Measurements from ENCODE around the gene CYCS.

Gene CYCS

DNA sequence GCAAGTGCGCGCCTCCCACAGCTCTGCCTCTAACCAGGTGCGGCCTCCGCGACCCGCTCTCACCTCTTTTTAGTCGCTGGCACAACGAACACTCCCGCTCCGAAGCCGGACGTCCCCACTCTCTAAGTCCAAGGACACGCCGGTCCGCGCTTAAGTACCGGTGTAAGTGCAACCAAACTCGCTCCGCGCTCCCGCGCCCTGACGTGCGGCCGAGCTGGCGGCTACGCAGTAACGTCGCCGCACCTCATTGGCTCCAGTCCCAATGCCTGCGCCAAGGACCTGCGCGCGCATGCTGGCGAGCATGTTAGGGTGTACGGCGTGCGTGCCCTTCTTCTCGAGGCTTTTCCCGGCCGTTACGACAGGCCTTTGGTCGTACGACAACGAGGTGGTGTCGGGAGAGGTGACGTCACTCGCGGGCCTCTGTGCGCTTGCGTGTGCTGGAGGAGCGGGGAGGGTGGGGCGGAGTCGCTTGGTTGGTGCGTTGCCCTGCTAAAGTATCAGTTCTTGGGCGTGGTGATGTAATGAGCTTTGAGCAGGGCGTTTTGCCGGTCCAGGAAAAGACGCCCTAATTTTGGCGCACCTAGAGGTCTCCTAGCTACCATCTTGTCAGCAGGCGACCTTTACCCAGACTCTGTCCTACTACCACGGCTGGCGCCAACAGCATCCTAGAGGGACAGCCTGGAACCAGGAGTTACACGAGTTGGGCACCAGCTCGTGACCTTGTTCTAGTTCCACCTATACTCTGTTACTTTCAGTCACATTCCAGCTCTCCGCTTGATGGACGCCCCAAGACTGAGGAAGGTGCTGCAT is at the start of gene CYCS:
Gene CYCS (minus strand): TSS at position 124 of the 810 bp plus-strand sequence. CDS start 1,141 bp downstream, outside the sequence.
- TF ChIP-seq, protein P1, sequence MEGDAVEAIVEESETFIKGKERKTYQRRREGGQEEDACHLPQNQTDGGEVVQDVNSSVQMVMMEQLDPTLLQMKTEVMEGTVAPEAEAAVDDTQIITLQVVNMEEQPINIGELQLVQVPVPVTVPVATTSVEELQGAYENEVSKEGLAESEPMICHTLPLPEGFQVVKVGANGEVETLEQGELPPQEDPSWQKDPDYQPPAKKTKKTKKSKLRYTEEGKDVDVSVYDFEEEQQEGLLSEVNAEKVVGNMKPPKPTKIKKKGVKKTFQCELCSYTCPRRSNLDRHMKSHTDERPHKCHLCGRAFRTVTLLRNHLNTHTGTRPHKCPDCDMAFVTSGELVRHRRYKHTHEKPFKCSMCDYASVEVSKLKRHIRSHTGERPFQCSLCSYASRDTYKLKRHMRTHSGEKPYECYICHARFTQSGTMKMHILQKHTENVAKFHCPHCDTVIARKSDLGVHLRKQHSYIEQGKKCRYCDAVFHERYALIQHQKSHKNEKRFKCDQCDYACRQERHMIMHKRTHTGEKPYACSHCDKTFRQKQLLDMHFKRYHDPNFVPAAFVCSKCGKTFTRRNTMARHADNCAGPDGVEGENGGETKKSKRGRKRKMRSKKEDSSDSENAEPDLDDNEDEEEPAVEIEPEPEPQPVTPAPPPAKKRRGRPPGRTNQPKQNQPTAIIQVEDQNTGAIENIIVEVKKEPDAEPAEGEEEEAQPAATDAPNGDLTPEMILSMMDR (conservative IDR thresholded peaks at IDR 0.05; ENCODE audit: low read depth, low read length) = no peak
- H3K4me3 ChIP-seq (ENCODE audit: low read length) = peak within 1 kb of the TSS; percentile 99
- peak; percentile 98 for DNase-seq (ENCODE audit: low read depth)

DNA sequence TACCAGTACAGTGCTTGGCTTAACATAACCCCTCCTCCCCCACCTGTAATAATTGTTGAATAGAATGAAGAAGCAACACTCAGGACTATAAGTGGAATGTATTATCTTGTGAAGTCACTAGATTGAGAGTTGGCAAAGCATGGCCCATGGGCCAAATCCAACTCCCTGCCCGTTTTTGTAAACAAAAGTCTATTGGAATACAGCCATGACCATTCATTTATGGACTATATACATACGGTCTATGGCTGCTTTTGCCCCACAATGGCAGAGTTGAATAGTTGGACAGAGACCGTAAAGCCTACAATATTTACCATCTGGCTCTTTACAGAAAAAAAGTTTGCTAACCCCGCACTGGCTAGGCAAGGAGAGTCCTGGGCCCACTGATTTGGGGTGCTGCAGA is 48.1 kb upstream of the CYCS start:
- no peak for DNase-seq (ENCODE audit: low read depth)
- no peak overlapping the region for H3K4me3 ChIP-seq (ENCODE audit: low read length)

DNA sequence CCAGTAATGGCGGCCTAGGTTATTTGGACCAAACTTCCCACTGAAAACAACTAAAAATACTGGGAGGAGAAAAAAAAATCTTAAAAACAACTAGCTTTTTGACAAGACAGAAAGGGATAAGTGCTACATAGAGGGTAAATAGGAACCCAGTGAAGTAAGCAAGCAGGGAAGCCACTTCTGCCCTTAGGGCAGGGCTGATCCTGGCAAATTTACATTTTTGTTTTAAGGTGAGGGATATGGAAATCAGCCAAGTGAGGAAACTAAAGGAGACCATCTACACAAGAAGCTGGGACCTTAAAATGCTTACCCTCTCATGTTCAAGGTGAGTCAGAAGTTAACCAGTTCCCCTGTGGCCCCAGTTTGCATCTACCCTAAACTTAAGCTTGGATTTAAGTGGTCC is 46.5 kb upstream of the CYCS start:
- H3K4me3 ChIP-seq (ENCODE audit: low read length) = no peak overlapping the region
- TF ChIP-seq, protein P1 (conservative IDR thresholded peaks at IDR 0.05; ENCODE audit: low read depth, low read length) = no peak
- no peak for DNase-seq (ENCODE audit: low read depth)

More for the DNA sequence above, 48.1 kb upstream of the CYCS start:
- TF ChIP-seq, protein P1 (conservative IDR thresholded peaks at IDR 0.05; ENCODE audit: low read depth, low read length) = no peak

DNA sequence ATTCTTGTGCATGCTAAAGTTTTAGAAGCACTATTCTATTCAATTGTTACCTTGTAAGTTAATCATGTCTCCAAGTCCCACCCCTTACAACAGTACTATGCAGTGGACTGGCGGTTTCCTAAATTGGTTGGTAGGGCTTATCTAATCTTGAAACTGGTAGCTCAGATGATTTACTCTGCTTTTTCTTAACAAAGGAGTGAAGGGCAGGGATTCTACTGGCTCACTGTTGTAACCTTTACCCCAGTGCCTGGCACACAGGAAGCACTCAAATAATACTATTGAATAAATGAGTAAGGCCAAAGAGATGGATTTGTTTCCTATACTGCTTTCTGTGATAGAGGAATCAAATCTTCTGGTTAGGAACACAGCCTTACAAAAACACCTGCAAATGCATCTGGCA is 46.0 kb upstream of the CYCS start:
- H3K4me3 ChIP-seq (ENCODE audit: low read length) = no peak overlapping the region
- no peak for DNase-seq (ENCODE audit: low read depth)
- TF ChIP-seq, protein P1 (conservative IDR thresholded peaks at IDR 0.05; ENCODE audit: low read depth, low read length) = no peak

DNA sequence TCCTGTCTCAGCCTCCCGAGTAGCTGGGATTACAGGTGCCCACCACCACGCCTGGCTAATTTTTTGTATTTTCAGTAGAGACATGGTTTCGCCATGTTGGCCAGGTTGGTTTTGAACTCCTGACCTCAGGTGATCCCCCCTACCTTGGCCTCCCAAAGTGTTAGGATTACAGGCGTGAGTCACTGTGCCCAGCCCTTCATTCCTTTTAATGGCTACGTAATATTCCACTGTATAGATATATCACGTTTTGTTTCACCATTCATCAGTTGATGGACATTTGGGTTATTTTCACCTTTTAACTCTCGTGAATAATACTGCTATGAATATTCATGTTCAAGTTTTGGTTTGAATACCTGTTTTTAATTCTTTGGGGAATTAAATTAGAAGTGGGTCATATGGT is 44.6 kb upstream of the CYCS start:
- no peak overlapping the region for H3K4me3 ChIP-seq (ENCODE audit: low read length)
- TF ChIP-seq, protein P1 (conservative IDR thresholded peaks at IDR 0.05; ENCODE audit: low read depth, low read length) = no peak
- no peak for DNase-seq (ENCODE audit: low read depth)

DNA sequence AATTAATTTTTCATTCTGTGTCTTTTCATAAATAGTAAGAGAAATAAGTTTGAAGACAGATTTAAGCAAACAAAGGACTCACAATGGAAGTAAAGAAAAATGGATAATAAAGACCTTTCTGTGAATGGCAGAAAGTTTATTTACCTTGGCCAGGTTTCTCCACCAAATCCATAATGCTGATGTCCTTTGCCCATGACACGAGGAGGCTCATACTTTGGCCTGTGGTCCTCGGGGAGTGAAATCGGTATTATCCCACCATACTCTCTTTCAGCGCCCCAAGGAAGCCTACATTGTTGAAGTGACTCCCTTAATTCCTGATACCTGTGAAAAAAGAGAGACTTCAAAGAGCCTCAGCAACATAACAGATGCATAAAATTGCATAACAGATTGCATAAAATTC is 43.1 kb upstream of the CYCS start:
- H3K4me3 ChIP-seq (ENCODE audit: low read length) = no peak overlapping the region
- DNase-seq (ENCODE audit: low read depth) = no peak
- TF ChIP-seq, protein P1 (conservative IDR thresholded peaks at IDR 0.05; ENCODE audit: low read depth, low read length) = no peak

DNA sequence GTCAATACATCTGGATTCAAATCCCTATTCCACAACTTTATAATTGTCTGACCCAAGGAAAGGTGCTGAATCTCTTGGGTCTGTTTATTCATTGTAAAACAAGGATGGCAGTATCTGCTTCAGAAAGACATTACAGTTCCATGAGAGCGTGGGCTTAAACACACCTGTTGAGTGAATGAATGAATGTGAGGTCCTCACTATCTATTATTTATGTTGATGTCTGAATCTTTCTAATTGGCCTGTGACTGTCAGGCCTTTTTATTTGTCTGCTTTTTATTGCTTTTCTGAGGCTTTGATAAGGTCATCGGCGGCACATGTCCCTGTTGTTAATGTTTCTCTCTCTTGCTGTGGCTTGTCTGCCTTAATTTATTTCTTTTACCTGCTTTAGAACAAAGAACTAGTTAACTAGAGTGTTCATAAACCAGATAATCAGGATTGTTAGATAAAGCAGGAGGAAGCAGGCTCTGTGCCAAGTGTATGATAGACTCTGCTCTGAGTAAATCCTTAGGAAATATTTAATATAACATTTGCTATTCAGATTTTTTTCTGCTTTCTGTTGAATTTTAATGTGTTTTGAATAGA is 42.3 kb upstream of the CYCS start:
- no peak overlapping the region for H3K4me3 ChIP-seq (ENCODE audit: low read length)
- DNase-seq (ENCODE audit: low read depth) = no peak
- TF ChIP-seq, protein P1 (conservative IDR thresholded peaks at IDR 0.05; ENCODE audit: low read depth, low read length) = no peak
